ENCODE data around the gene SGSH.
A peak's percentile ranks its signal among the peaks of the same experiment; 100 is the strongest.
"Not testable (repeated sequence)": the region's sequence is repeated elsewhere in the genome, so short reads cannot be mapped to it uniquely, and the experiment has no call there.

SGSH gene

GRCh38 chr17:80261159-80261894 lies 41.2 kb upstream of the SGSH start:
- H3K27me3 ChIP-seq (ENCODE audit: control insufficient read depth in 1 of 2, insufficient read depth in 2 of 2, low read length in 2 of 2), result no peaks in the 10 kb centered on the region
- peak overlapping the region; percentile 88 to 99 for H3K4me3 ChIP-seq (ENCODE audit: low read depth in 1 of 2, low read length in 2 of 2)
- peak overlapping the region; percentile 97 for H3K27ac ChIP-seq (ENCODE audit: low read depth, low read length)
- no peaks in the 10 kb centered on the region for H3K36me3 ChIP-seq (ENCODE audit: insufficient read depth, low read length)
- no peaks in the 10 kb centered on the region for H3K9me3 ChIP-seq (ENCODE audit: low read length)
- peak overlapping the region; percentile 53 for H3K9ac ChIP-seq (ENCODE audit: low read length)
- peaks cover 33% of the 10 kb centered on the region for H3K4me1 ChIP-seq (ENCODE audit: insufficient read depth, low read length)

GRCh38 chr17:80260791-80261158 lies 40.6 kb upstream of the SGSH start, which contains the start of gene RNF213:
TSS of gene RNF213 (plus strand) at chr17:80260852. CDS start at chr17:80263682, 2,830 bp downstream.
- H3K27me3 ChIP-seq (ENCODE audit: control insufficient read depth in 1 of 2, insufficient read depth in 2 of 2, low read length in 2 of 2), result no peaks in the 10 kb centered on the region
- peaks cover 33% of the 10 kb centered on the region for H3K4me1 ChIP-seq (ENCODE audit: insufficient read depth, low read length)
- no peaks in the 10 kb centered on the region for H3K36me3 ChIP-seq (ENCODE audit: insufficient read depth, low read length)
- H3K9ac ChIP-seq (ENCODE audit: low read length), result peak within 1 kb of the TSS; percentile 53
- H3K9me3 ChIP-seq (ENCODE audit: low read length), result no peaks in the 10 kb centered on the region
- H3K4me3 ChIP-seq (ENCODE audit: low read depth in 1 of 2, low read length in 2 of 2), result peak within 1 kb of the TSS; percentile 88 to 99
- peak within 1 kb of the TSS; percentile 97 for H3K27ac ChIP-seq (ENCODE audit: low read depth, low read length)

GRCh38 chr17:80260069-80260535 lies 40.0 kb upstream of the SGSH start:
- H3K4me1 ChIP-seq (ENCODE audit: insufficient read depth, low read length), result peaks cover 33% of the 10 kb centered on the region
- no peaks in the 10 kb centered on the region for H3K27me3 ChIP-seq (ENCODE audit: control insufficient read depth in 1 of 2, insufficient read depth in 2 of 2, low read length in 2 of 2)
- peak overlapping the region; percentile 40 for H3K27ac ChIP-seq (ENCODE audit: low read depth, low read length)

GRCh38 chr17:80259457-80260068 lies 39.4 kb upstream of the SGSH start:
- Histone ChIP-seq H3K36me3 (ENCODE audit: insufficient read depth, low read length) (no peaks in the 10 kb centered on the region), H3K9ac (ENCODE audit: low read length) (no peak overlapping the region), H3K4me1 (ENCODE audit: insufficient read depth, low read length) (peaks cover 33% of the 10 kb centered on the region), H3K4me3 (ENCODE audit: low read depth in 1 of 2, low read length in 2 of 2) (peak overlapping the region; percentile 12 to 61), H3K9me3 (ENCODE audit: low read length) (no peaks in the 10 kb centered on the region), H3K27ac (ENCODE audit: low read depth, low read length) (peak overlapping the region; percentile 40), H3K27me3 (ENCODE audit: control insufficient read depth in 1 of 2, insufficient read depth in 2 of 2, low read length in 2 of 2) (no peaks in the 10 kb centered on the region)

More at GRCh38 chr17:80260069-80260535, 40.0 kb upstream of the SGSH start:
- Histone ChIP-seq H3K36me3 (ENCODE audit: insufficient read depth, low read length) (no peaks in the 10 kb centered on the region), H3K9me3 (ENCODE audit: low read length) (no peaks in the 10 kb centered on the region), H3K4me3 (ENCODE audit: low read depth in 1 of 2, low read length in 2 of 2) (peak overlapping the region; percentile 12 to 61), H3K9ac (ENCODE audit: low read length) (no peak overlapping the region)

- H3K9ac ChIP-seq (ENCODE audit: low read length); H3K27me3 ChIP-seq (ENCODE audit: control insufficient read depth in 1 of 2, insufficient read depth in 2 of 2, low read length in 2 of 2); H3K36me3 ChIP-seq (ENCODE audit: insufficient read depth, low read length); H3K9me3 ChIP-seq (ENCODE audit: low read length); H3K27ac ChIP-seq (ENCODE audit: low read depth, low read length); H3K4me3 ChIP-seq (ENCODE audit: low read depth in 1 of 2, low read length in 2 of 2): not testable (repeated sequence)
- peaks cover 21% of the 10 kb centered on the region for H3K4me1 ChIP-seq (ENCODE audit: insufficient read depth, low read length)
Observed at GRCh38 chr17:80258296-80258695, 38.2 kb upstream of the SGSH start.

- no peaks in the 10 kb centered on the region for H3K9me3 ChIP-seq (ENCODE audit: low read length)
- H3K9ac ChIP-seq (ENCODE audit: low read length), result no peak overlapping the region
- no peaks in the 10 kb centered on the region for H3K27me3 ChIP-seq (ENCODE audit: control insufficient read depth in 1 of 2, insufficient read depth in 2 of 2, low read length in 2 of 2)
- H3K27ac ChIP-seq (ENCODE audit: low read depth, low read length), result no peak overlapping the region
- H3K4me1 ChIP-seq (ENCODE audit: insufficient read depth, low read length), result peaks cover 17% of the 10 kb centered on the region
- H3K4me3 ChIP-seq (ENCODE audit: low read depth in 1 of 2, low read length in 2 of 2), result no peak overlapping the region
- H3K36me3 ChIP-seq (ENCODE audit: insufficient read depth, low read length), result no peaks in the 10 kb centered on the region
Observed at GRCh38 chr17:80257716-80258213, 37.6 kb upstream of the SGSH start.

GRCh38 chr17:80256034-80256350 lies 35.9 kb upstream of the SGSH start:
- Histone ChIP-seq H3K9me3 (ENCODE audit: low read length) (no peaks in the 10 kb centered on the region), H3K27me3 (ENCODE audit: control insufficient read depth in 1 of 2, insufficient read depth in 2 of 2, low read length in 2 of 2) (no peaks in the 10 kb centered on the region), H3K27ac (ENCODE audit: low read depth, low read length) (no peak overlapping the region)

GRCh38 chr17:80254396-80255251 lies 34.5 kb upstream of the SGSH start:
- Histone ChIP-seq H3K9ac (ENCODE audit: low read length) (no peak overlapping the region), H3K36me3 (ENCODE audit: insufficient read depth, low read length) (no peaks in the 10 kb centered on the region), H3K27ac (ENCODE audit: low read depth, low read length) (no peak overlapping the region), H3K4me1 (ENCODE audit: insufficient read depth, low read length) (peaks cover 2% of the 10 kb centered on the region), H3K4me3 (ENCODE audit: low read depth in 1 of 2, low read length in 2 of 2) (no peak overlapping the region), H3K27me3 (ENCODE audit: control insufficient read depth in 1 of 2, insufficient read depth in 2 of 2, low read length in 2 of 2) (no peaks in the 10 kb centered on the region), H3K9me3 (ENCODE audit: low read length) (no peaks in the 10 kb centered on the region)

More at GRCh38 chr17:80256034-80256350, 35.9 kb upstream of the SGSH start:
- Histone ChIP-seq H3K36me3 (ENCODE audit: insufficient read depth, low read length) (no peaks in the 10 kb centered on the region), H3K4me1 (ENCODE audit: insufficient read depth, low read length) (peaks cover 4% of the 10 kb centered on the region), H3K4me3 (ENCODE audit: low read depth in 1 of 2, low read length in 2 of 2) (no peak overlapping the region), H3K9ac (ENCODE audit: low read length) (no peak overlapping the region)

GRCh38 chr17:80253631-80254395 lies 33.7 kb upstream of the SGSH start:
- Histone ChIP-seq H3K4me3 (ENCODE audit: low read depth in 1 of 2, low read length in 2 of 2) (no peak overlapping the region), H3K27ac (ENCODE audit: low read depth, low read length) (no peak overlapping the region), H3K36me3 (ENCODE audit: insufficient read depth, low read length) (no peaks in the 10 kb centered on the region), H3K4me1 (ENCODE audit: insufficient read depth, low read length) (no peaks in the 10 kb centered on the region), H3K9me3 (ENCODE audit: low read length) (no peaks in the 10 kb centered on the region), H3K9ac (ENCODE audit: low read length) (no peak overlapping the region), H3K27me3 (ENCODE audit: control insufficient read depth in 1 of 2, insufficient read depth in 2 of 2, low read length in 2 of 2) (no peaks in the 10 kb centered on the region)

- Histone ChIP-seq H3K9me3 (ENCODE audit: low read length) (no peaks in the 10 kb centered on the region), H3K4me3 (ENCODE audit: low read depth in 1 of 2, low read length in 2 of 2) (no peak overlapping the region), H3K27ac (ENCODE audit: low read depth, low read length) (no peak overlapping the region), H3K9ac (ENCODE audit: low read length) (no peak overlapping the region), H3K4me1 (ENCODE audit: insufficient read depth, low read length) (no peaks in the 10 kb centered on the region), H3K36me3 (ENCODE audit: insufficient read depth, low read length) (no peaks in the 10 kb centered on the region), H3K27me3 (ENCODE audit: control insufficient read depth in 1 of 2, insufficient read depth in 2 of 2, low read length in 2 of 2) (no peaks in the 10 kb centered on the region)
Observed at GRCh38 chr17:80252871-80253270, 32.7 kb upstream of the SGSH start.
